ENCODE results near the gene PNKP.

GRCh38 chr19:49817964-49818648 lies 49.3 kb downstream of the PNKP start, which contains the start of gene MED25:
- peak in 2 of 3 experiments; percentile 46 to 54 for TF ChIP-seq CTCF (IDR thresholded peaks at IDR 0.05)
- peak; percentile 9 to 51 for TF ChIP-seq POLR2A (IDR thresholded peaks at IDR 0.05)
- peak; percentile 78 to 86 for TF ChIP-seq POLR2AphosphoS5 (IDR thresholded peaks at IDR 0.05; ENCODE audit: insufficient read depth in 1 of 2, low read depth in 1 of 2)
